ENCODE data around the gene SASH1. TPM values are rescaled to one million over a fixed set of nuclear protein-coding genes. Genes with fewer than 3 reads are reported as not detected.

SASH1 gene
- total RNA-seq, 4 donors from 2014 or later = 142 to 214 (median 173) TPM

DNA sequence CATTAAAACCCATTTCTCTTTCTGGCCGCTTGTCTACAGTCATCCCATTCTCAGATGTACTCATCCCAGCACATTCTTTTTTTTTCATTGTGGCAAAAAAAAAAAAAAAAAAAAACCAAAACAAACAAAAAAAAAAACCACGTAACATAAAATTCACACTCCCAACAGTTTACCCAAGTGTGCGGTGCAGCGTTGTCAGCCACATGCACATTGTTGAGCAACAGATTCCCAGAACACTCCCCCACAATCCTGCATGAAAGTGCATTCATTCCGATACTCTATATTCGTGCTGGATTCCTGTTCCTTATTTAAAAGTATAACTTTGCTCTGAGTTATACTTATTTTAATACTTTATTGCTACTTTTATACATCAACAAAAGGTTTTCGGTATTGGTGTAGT lies 96.0 kb downstream of the SASH1 start:
- ATAC-seq (ENCODE audit: low FRiP score) = no peak
- DNase-seq (ENCODE audit: low spot score) = no peak
- TF ChIP-seq, protein P1, sequence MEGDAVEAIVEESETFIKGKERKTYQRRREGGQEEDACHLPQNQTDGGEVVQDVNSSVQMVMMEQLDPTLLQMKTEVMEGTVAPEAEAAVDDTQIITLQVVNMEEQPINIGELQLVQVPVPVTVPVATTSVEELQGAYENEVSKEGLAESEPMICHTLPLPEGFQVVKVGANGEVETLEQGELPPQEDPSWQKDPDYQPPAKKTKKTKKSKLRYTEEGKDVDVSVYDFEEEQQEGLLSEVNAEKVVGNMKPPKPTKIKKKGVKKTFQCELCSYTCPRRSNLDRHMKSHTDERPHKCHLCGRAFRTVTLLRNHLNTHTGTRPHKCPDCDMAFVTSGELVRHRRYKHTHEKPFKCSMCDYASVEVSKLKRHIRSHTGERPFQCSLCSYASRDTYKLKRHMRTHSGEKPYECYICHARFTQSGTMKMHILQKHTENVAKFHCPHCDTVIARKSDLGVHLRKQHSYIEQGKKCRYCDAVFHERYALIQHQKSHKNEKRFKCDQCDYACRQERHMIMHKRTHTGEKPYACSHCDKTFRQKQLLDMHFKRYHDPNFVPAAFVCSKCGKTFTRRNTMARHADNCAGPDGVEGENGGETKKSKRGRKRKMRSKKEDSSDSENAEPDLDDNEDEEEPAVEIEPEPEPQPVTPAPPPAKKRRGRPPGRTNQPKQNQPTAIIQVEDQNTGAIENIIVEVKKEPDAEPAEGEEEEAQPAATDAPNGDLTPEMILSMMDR (IDR thresholded peaks at IDR 0.05) = no peak

DNA sequence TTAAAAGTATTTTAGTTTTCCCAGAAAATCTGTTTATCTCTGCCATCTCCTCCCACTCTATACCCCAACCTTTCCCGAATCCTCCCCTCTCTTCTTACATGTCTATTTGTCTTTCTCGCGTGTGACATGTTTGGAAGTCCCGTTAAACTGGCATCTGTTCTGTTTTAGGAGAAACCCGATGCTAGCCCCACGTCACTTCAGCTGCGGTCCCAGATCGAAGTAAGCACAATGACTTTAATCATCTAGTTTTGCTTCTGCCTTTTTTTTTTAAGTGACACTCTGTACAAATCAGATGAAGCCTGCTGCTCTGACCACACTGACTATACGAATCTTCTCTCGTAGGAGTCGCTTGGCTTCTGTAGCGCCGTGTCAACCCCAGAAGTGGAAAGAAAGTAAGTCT lies 97.4 kb downstream of the SASH1 start:
- DNase-seq (ENCODE audit: low spot score) = no peak
- TF ChIP-seq, protein P1 (IDR thresholded peaks at IDR 0.05) = no peak
- ATAC-seq (ENCODE audit: low FRiP score) = no peak

DNA sequence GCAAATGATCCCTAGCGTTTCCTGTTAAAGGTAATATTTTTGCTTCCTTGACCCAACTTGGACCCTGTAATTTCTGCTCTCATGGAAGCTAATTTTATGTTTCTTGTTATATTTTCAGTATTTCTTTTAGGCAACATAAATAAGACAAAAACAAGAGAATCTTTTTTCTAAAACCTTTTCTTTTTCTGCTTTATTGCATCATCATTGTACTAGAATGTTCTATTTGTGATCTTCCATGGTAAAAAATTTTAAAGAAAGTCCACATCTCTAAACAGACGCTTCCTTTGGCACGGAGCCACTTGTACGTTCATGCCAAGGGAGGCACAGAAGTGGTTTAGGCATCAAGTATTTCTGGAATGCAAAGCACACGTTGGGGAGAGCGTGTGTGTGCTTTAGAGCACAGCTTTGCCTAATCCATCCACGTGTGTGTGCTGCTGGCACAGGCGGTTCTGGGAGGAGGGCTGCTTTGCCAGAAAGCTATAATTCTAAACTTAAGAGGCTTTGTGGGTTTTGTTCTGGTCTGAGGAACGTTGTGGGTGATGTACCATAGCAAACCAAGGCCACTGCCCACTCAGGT lies 98.3 kb downstream of the SASH1 start:
- DNase-seq (ENCODE audit: low spot score) = peak; percentile 84
- ATAC-seq (ENCODE audit: low FRiP score) = peak; percentile 74
- TF ChIP-seq, protein P1 (IDR thresholded peaks at IDR 0.05) = no peak

DNA sequence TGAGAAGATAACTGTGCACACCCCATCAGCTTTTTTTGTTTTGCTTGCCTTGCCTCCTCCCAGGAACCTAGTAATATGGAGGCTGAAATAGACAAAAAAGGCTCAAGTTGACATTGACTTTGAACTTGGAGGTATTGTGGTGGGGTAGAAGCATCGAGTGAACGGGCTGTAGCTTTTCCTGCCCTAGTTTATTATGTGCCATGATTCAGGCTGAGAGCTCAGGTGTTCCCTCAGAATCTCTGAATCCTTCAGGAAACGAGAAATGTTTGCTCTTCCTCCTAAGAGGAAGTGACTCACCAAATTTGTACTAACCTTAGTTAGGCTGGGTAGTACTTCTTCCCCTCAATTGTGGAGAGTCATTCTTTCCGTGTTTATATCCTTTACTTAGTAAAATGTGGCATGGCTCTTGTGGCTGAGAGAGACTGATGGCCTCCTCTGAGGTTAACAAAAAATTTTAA lies 98.8 kb downstream of the SASH1 start:
- peak; percentile 85 for ATAC-seq (ENCODE audit: low FRiP score)
- TF ChIP-seq, protein P1 (IDR thresholded peaks at IDR 0.05) = no peak
- no peak for DNase-seq (ENCODE audit: low spot score)

DNA sequence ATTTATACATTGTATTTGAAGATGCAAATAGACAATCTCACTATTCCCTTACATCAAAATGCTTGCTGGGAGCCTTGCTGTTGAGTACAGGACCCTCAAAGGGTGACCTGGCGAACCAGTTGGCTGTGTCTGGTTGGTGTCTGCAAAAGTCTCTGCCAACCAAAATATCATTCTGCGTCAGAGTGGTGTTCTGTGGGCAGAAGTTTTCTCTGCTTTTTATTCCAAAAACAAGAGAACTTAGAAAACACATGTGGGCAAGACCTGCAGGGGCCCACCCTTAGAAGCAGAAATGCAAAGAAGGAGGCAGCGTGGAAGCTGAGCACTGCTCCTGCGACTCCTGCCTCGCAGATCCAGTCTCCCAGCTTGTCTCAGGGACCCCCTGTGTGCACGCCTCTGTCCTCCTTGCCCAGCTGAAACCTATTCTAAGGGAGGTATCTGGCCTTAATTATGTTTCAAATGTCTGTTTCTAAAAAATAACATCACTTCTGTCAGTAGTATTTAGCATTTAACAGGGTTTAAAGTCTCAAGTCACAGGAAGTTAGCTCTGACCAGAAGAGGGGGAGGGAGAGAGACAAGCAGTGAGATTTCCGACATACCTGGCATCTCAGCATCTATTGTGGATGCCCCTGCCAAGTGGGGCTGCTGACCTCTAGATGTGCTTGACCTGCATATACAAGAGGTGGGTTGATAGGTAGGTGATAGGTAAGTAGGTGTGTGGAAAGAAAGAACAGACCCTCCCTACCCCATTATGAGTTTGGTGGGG lies 101.3 kb downstream of the SASH1 start:
- TF ChIP-seq, protein P1 (IDR thresholded peaks at IDR 0.05) = no peak
- ATAC-seq (ENCODE audit: low FRiP score) (no peak), DNase-seq (ENCODE audit: low spot score) (no peak)

DNA sequence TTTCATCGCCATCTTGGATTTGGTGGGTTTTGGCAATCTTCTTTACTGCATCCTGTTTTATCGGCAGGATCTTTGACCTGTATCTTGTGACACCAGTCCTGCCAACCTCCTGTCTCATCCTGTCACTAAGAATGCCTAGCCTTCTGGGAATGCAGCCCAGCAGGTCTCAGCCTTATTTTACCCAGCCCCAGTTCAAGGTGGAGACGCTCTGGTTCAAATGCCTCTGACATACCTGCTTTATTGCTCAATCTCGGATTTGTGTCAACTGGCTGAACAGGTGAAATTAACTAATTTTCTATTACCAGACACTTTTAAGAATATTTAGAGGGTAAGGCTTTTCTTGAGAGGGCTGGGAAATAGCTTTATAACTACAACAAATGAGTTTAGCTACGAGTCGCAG lies 102.5 kb downstream of the SASH1 start:
- no peak for ATAC-seq (ENCODE audit: low FRiP score)
- DNase-seq (ENCODE audit: low spot score) = no peak
- TF ChIP-seq, protein P1 (IDR thresholded peaks at IDR 0.05) = no peak

DNA sequence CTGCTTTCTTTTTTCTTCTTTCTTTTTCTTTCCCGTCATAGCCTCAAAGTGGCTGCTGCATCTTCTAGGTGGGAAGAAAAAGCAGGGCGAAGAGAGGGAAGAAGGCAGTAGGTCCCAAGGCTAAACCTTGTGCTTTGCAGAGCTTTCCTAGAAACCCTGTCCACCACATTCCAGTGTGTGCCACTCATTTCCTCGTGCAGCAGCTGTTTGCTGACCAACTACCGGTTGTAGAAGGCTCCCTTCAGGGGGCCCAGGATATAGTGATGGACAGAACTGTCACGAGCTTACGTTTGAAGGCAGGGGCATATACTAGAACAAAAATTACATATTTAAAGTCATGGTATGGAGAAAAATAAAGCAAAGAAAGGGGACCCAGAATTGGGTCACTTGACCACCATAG lies 103.0 kb downstream of the SASH1 start:
- DNase-seq (ENCODE audit: low spot score) (no peak), ATAC-seq (ENCODE audit: low FRiP score) (no peak)

More for the DNA sequence above, 103.0 kb downstream of the SASH1 start:
- TF ChIP-seq, protein P1 (IDR thresholded peaks at IDR 0.05) = no peak
